Kidney (tissue), 14 donors: ENCODE data around the gene OIT3. TPM values are rescaled to one million over a fixed set of nuclear protein-coding genes. Genes with fewer than 3 reads are reported as not detected.
"Not testable (repeated sequence)": the region's sequence is repeated elsewhere in the genome, so short reads cannot be mapped to it uniquely, and the experiment has no call there.

Source experiments
- DNase-seq, 5 donors: peaks; one replicate each; pipeline ENCODE4 v3.0.0-alpha.2; 2013 to 2020
- FAIRE-seq: peaks from 2 replicates; lab custom pipeline; 2012; peaks lifted over from hg19 to GRCh38; lab: Jason Lieb, UNC
- H3K27ac ChIP-seq, 2 donors: one replicate each; pipeline ENCODE4 v1.7.0; 2013; ENCODE audit warnings: low read depth in 2 of 2, low read length in 2 of 2, inconsistent platforms in 1 of 2
- H3K27me3 ChIP-seq: one replicate; pipeline ENCODE4 v1.7.1; 2013; ENCODE audit warnings: low read length, inconsistent platforms; ENCODE audit not compliant: control insufficient read depth, insufficient read depth
- H3K36me3 ChIP-seq, 3 donors: one replicate each; pipeline versions ENCODE4 v1.7.0 to v1.7.1; 2013; ENCODE audit warnings: low read length in 3 of 3, control low read depth in 1 of 3, inconsistent platforms in 1 of 3; ENCODE audit not compliant: insufficient read depth in 3 of 3, control insufficient read depth in 2 of 3
- H3K4me1 ChIP-seq, 3 donors: one replicate each; pipeline versions ENCODE4 v1.7.0 to v1.7.1; 2013; ENCODE audit warnings: low read length in 3 of 3, inconsistent platforms in 1 of 3, low read depth in 1 of 3; ENCODE audit not compliant: control insufficient read depth in 2 of 3, insufficient read depth in 2 of 3
- H3K4me3 ChIP-seq, 3 donors: one replicate each; pipeline versions ENCODE4 v1.7.0 to v1.8.1; 2013; ENCODE audit warnings: low read length in 3 of 3, control low read depth in 1 of 3, inconsistent platforms in 1 of 3
- H3K9ac ChIP-seq, 3 donors: one replicate each; pipeline versions ENCODE4 v1.7.0 to v1.7.1; 2013; ENCODE audit warnings: low read length in 3 of 3, control low read depth in 1 of 3, inconsistent platforms in 1 of 3
- H3K9me3 ChIP-seq, 3 donors: one replicate each; pipeline versions ENCODE4 v1.7.0 to v1.7.1; 2013; ENCODE audit warnings: low read length in 3 of 3, control low read depth in 1 of 3, inconsistent platforms in 1 of 3; ENCODE audit not compliant: control insufficient read depth in 2 of 3, insufficient read depth in 1 of 3
- intact Hi-C: fragments of 100-400 bp; cut with DNase I; formaldehyde crosslinking; loops from one replicate; pipeline ENCODE4 v1.11.1; 2022
- polyA plus RNA-seq: library from polyadenylated mRNA; stranded (reverse); fragments of 350-450 nt; fragmentation: Illumina TruSeq; extraction: RNeasy Lipid Tissue Mini Kit (QIAGEN cat#74804); gene quantifications from one replicate; pipeline ENCODE4 v1.2.3, GENCODE V29; 2014; ENCODE audit warnings: low read depth, low replicate concordance; ENCODE audit not compliant: insufficient read depth
- total RNA-seq: library from RNA; stranded (reverse); fragmentation: NEBNext Ultra II Directional; extraction: Animal tissue kit (Norgen Biotek cat#: 25700); gene quantifications from one replicate; pipeline ENCODE4 v1.2.1, GENCODE V29; 2021
- TF ChIP-seq, protein P1 (sequence below): IDR thresholded peaks from 3 replicates; pipeline ENCODE4 v1.5.1; 2012; ENCODE audit warnings: mild to moderate bottlenecking, moderate library complexity, borderline replicate concordance; ENCODE audit not compliant: insufficient read depth; ENCODE audit errors: extremely low read depth
- donor health status: control.
- donor health status: control.
- donor health status: control.
- donor health status: control.
- donor health status: control.
- donor health status: DM: yes; HTN: yes; CAD: no.
- donor health status: Normal renal cell carcinoma (clear cell type).

OIT3 gene
- total and polyA plus RNA-seq, 2 donors from 2014 or later: not detected

DNA sequence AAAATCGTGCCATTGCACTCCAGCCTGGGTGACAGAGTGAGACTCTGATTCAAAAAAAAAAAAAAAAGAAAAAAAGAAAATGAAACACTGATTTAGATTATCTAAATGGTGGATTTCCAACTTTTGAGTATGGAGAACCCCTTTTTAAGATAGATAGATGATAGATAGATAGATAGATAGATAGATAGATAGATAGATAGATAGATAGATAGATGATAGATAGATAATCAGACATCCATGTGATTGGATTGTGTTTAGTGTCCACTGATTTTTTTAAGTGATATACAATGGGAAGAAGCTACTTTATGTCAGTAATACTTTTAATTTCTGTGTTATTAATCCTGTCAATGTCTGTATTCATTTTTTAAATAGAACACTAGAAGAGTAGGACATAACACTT, 6.0 kb downstream of the OIT3 start:
- FAIRE-seq: no peak
- Histone ChIP-seq H3K27me3 (no peaks in the 10 kb centered on the region), H3K27ac (no peak overlapping the region), H3K9ac (no peak overlapping the region), H3K36me3 (no peaks in the 10 kb centered on the region), H3K4me3 (no peak overlapping the region), H3K4me1 (no peaks in the 10 kb centered on the region), H3K9me3 (no peaks in the 10 kb centered on the region)
- TF ChIP-seq, protein P1, sequence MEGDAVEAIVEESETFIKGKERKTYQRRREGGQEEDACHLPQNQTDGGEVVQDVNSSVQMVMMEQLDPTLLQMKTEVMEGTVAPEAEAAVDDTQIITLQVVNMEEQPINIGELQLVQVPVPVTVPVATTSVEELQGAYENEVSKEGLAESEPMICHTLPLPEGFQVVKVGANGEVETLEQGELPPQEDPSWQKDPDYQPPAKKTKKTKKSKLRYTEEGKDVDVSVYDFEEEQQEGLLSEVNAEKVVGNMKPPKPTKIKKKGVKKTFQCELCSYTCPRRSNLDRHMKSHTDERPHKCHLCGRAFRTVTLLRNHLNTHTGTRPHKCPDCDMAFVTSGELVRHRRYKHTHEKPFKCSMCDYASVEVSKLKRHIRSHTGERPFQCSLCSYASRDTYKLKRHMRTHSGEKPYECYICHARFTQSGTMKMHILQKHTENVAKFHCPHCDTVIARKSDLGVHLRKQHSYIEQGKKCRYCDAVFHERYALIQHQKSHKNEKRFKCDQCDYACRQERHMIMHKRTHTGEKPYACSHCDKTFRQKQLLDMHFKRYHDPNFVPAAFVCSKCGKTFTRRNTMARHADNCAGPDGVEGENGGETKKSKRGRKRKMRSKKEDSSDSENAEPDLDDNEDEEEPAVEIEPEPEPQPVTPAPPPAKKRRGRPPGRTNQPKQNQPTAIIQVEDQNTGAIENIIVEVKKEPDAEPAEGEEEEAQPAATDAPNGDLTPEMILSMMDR: no peak
- no peak for DNase-seq
- intact Hi-C loops: no loop called here

DNA sequence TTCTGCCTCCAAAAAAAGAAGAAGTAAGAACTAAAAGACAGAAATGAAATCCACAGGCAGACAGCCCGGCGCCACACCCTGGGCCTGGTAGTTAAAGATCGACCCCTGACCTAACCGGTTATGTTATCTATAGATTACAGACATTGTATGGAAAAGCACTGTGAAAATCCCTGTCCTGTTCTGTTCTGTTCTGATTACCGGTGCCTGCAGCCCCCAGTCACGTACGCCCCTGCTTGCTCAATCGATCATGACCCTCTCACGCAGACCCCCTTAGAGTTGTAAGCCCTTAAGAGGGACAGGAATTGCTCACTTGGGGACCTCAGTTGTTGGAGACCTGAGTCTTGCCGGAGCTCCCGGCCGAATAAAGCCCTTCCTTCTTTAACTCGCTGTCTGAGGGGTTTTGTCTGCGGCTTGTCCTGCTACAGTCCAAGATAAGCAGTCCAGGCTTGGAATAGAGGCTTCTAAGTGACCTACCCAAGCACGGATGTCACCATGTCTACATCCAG, 10.5 kb downstream of the OIT3 start:
- H3K36me3 ChIP-seq, H3K27me3 ChIP-seq, DNase-seq, H3K4me1 ChIP-seq, H3K9ac ChIP-seq, H3K9me3 ChIP-seq, H3K27ac ChIP-seq, intact Hi-C loops, FAIRE-seq, H3K4me3 ChIP-seq: not testable (repeated sequence)

DNA sequence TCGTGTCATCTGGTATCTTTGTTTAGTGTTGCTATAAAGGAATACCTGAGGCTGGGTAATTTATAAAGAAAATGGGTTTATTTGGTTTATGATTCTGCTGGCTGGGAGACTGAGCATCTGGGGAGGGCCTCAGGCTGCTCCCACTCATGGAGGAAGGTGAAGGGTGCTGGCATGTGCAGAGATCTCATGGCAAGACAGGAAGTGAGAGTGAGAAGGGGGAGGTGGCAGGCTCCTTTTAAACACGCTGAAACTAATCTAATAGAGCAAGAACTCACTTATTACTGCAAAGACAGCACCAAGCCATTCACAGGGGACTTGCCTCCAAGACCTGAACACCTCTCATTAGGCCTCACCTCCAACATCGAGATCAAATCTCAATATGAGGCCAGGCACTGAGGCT, 11.3 kb downstream of the OIT3 start:
- H3K4me3 ChIP-seq: no peak overlapping the region
- H3K36me3 ChIP-seq: no peaks in the 10 kb centered on the region
- H3K4me1 ChIP-seq: no peaks in the 10 kb centered on the region
- H3K27ac ChIP-seq: no peak overlapping the region
- TF ChIP-seq, protein P1: no peak
- intact Hi-C loops: no loop called here
- H3K9ac ChIP-seq: no peak overlapping the region
- no peaks in the 10 kb centered on the region for H3K27me3 ChIP-seq
- no peaks in the 10 kb centered on the region for H3K9me3 ChIP-seq
- DNase-seq: no peak
- FAIRE-seq: no peak

DNA sequence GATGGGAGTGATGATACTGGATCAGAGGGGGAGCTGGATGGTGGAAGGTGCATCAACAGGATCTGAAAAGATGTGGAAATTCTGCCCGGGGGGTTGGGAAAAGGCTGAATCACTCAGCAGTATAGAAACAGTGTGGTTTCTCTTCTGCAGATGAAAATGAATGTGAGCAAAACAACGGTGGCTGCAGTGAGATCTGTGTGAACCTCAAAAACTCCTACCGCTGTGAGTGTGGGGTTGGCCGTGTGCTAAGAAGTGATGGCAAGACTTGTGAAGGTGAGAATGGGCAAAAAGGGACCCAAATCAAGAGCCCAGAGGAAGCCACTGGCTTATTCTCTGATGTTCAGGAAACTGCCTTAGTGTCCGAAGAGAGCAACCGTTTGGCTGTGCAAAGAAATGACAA, 12.9 kb downstream of the OIT3 start:
- intact Hi-C loops: no loop called here
- no peak for FAIRE-seq
- no peak overlapping the region for H3K27ac ChIP-seq

More for the DNA sequence above, 12.9 kb downstream of the OIT3 start:
- no peak for DNase-seq
- no peaks in the 10 kb centered on the region for H3K4me1 ChIP-seq
- H3K9me3 ChIP-seq: no peaks in the 10 kb centered on the region
- TF ChIP-seq, protein P1: no peak
- no peak overlapping the region for H3K9ac ChIP-seq
- H3K4me3 ChIP-seq: no peak overlapping the region
- H3K27me3 ChIP-seq: no peaks in the 10 kb centered on the region
- H3K36me3 ChIP-seq: no peaks in the 10 kb centered on the region
